ENCODE results near the gene DNAAF8.
"Not testable (repeated sequence)": the region's sequence is repeated elsewhere in the genome, so short reads cannot be mapped to it uniquely, and the experiment has no call there.

The DNAAF8 gene

GRCh38 chr16:4724661-4725270, 9.6 kb upstream of the DNAAF8 start:
- FAIRE-seq, result no peak

- FAIRE-seq, result no peak
These were observed 7.7 kb upstream of the DNAAF8 start for GRCh38 chr16:4726616-4727015.

- FAIRE-seq, result no peak
These were observed 5.7 kb upstream of the DNAAF8 start for GRCh38 chr16:4728676-4729075.

GRCh38 chr16:4729876-4730275, 4.5 kb upstream of the DNAAF8 start:
- no peak for FAIRE-seq

GRCh38 chr16:4733211-4733742, 1.1 kb upstream of the DNAAF8 start:
- FAIRE-seq, result no peak

- FAIRE-seq, result no peak
These were observed 632 bp upstream of the DNAAF8 start for GRCh38 chr16:4733747-4734062.

- no peak for FAIRE-seq
These were observed 596 bp downstream of the DNAAF8 start for GRCh38 chr16:4734730-4735535.

GRCh38 chr16:4736546-4736945, 2.2 kb downstream of the DNAAF8 start:
- FAIRE-seq, result no peak

GRCh38 chr16:4737545-4737944, 3.2 kb downstream of the DNAAF8 start:
- no peak for FAIRE-seq

GRCh38 chr16:4738370-4738769, 4.0 kb downstream of the DNAAF8 start:
- not testable (repeated sequence) for FAIRE-seq

GRCh38 chr16:4743226-4743878, 9.0 kb downstream of the DNAAF8 start:
- FAIRE-seq, result no peak

- FAIRE-seq, result no peak
These were observed 10.4 kb downstream of the DNAAF8 start for GRCh38 chr16:4744555-4745273.

GRCh38 chr16:4745274-4745569, 10.9 kb downstream of the DNAAF8 start:
- FAIRE-seq, result no peak

GRCh38 chr16:4746215-4746614, 11.9 kb downstream of the DNAAF8 start:
- FAIRE-seq, result no peak

GRCh38 chr16:4746991-4747574, 12.7 kb downstream of the DNAAF8 start:
- no peak for FAIRE-seq

GRCh38 chr16:4747906-4748681, 13.8 kb downstream of the DNAAF8 start:
- no peak for FAIRE-seq

- no peak for FAIRE-seq
These were observed 14.5 kb downstream of the DNAAF8 start for GRCh38 chr16:4748682-4749411.

GRCh38 chr16:4749700-4750257, 15.4 kb downstream of the DNAAF8 start:
- no peak for FAIRE-seq

GRCh38 chr16:4750896-4751295, 16.6 kb downstream of the DNAAF8 start:
- FAIRE-seq, result no peak

GRCh38 chr16:4752351-4753100, 18.2 kb downstream of the DNAAF8 start:
- FAIRE-seq, result no peak

Data from G401.6 (cell line).